ENCODE measurements around the gene TEX36.
"Not testable (repeated sequence)": the region's sequence is repeated elsewhere in the genome, so short reads cannot be mapped to it uniquely, and the experiment has no call there.

Gene TEX36

GRCh38 chr10:125628104-125629049 is 54.6 kb downstream of the TEX36 start:
- DNase-seq, result no peak

GRCh38 chr10:125627646-125628045 is 55.3 kb downstream of the TEX36 start:
- DNase-seq, result no peak

GRCh38 chr10:125626671-125627070 is 56.3 kb downstream of the TEX36 start:
- no peak for DNase-seq

- no peak for DNase-seq
These were observed 57.4 kb downstream of the TEX36 start for GRCh38 chr10:125625586-125625985.

GRCh38 chr10:125624800-125625199 is 58.2 kb downstream of the TEX36 start:
- DNase-seq, result no peak

GRCh38 chr10:125621052-125621451 is 61.9 kb downstream of the TEX36 start:
- no peak for DNase-seq

GRCh38 chr10:125620401-125620800 is 62.6 kb downstream of the TEX36 start:
- no peak for DNase-seq

- DNase-seq, result not testable (repeated sequence)
These were observed 69.9 kb downstream of the TEX36 start for GRCh38 chr10:125613062-125613461.

- no peak for DNase-seq
These were observed 71.2 kb downstream of the TEX36 start for GRCh38 chr10:125611756-125612155.

GRCh38 chr10:125611216-125611615 is 71.7 kb downstream of the TEX36 start:
- DNase-seq, result no peak

- DNase-seq, result no peak
These were observed 73.1 kb downstream of the TEX36 start for GRCh38 chr10:125609859-125610258.

- DNase-seq, result no peak
These were observed 74.5 kb downstream of the TEX36 start for GRCh38 chr10:125608474-125608873.

GRCh38 chr10:125607689-125608290 is 75.2 kb downstream of the TEX36 start:
- DNase-seq, result no peak

GRCh38 chr10:125606414-125607010 is 76.5 kb downstream of the TEX36 start:
- no peak for DNase-seq

All from NCI-H526 (cell line).